NCI-H2081 treated with DMSO at 0.1 percent for 48 hours (cell line): ENCODE measurements around the gene SERTAD1.

ENCODE experiments used
- DNase-seq: peaks from one replicate; lab custom pipeline; 2025; lab: John Stamatoyannopoulos, UW

Gene SERTAD1

GRCh38 chr19:40400559-40400958 lies 25.2 kb downstream of the SERTAD1 start:
- no peak for DNase-seq

GRCh38 chr19:40398417-40399131 lies 27.2 kb downstream of the SERTAD1 start:
- no peak for DNase-seq

GRCh38 chr19:40397568-40397906 lies 28.3 kb downstream of the SERTAD1 start:
- DNase-seq: no peak

- DNase-seq: no peak
Observed at GRCh38 chr19:40396886-40397567, 28.8 kb downstream of the SERTAD1 start.

- DNase-seq: no peak
Observed at GRCh38 chr19:40395956-40396355, 29.8 kb downstream of the SERTAD1 start.

- DNase-seq: no peak
Observed at GRCh38 chr19:40394816-40395210, 31.0 kb downstream of the SERTAD1 start.

GRCh38 chr19:40393894-40394815 lies 31.6 kb downstream of the SERTAD1 start:
- DNase-seq: no peak

- DNase-seq: no peak
Observed at GRCh38 chr19:40392894-40393517, 32.8 kb downstream of the SERTAD1 start.

GRCh38 chr19:40392123-40392522 lies 33.7 kb downstream of the SERTAD1 start:
- DNase-seq: no peak

- DNase-seq: no peak
Observed at GRCh38 chr19:40390084-40390742, 35.6 kb downstream of the SERTAD1 start, which contains the start of gene HIPK4. Gene HIPK4 (minus strand): TSS chr19:40390181. CDS start chr19:40389902, 279 bp downstream.

- no peak for DNase-seq
Observed at GRCh38 chr19:40389404-40390083, 36.2 kb downstream of the SERTAD1 start.

GRCh38 chr19:40388481-40388880 lies 37.3 kb downstream of the SERTAD1 start:
- DNase-seq: no peak

GRCh38 chr19:40387155-40387554 lies 38.6 kb downstream of the SERTAD1 start:
- DNase-seq: no peak

- DNase-seq: no peak
Observed at GRCh38 chr19:40383668-40384248, 42.0 kb downstream of the SERTAD1 start.

- no peak for DNase-seq
Observed at GRCh38 chr19:40381321-40381720, 44.5 kb downstream of the SERTAD1 start.

GRCh38 chr19:40380199-40381037 lies 45.4 kb downstream of the SERTAD1 start:
- no peak for DNase-seq

- DNase-seq: no peak
Observed at GRCh38 chr19:40379446-40380198, 46.2 kb downstream of the SERTAD1 start.

GRCh38 chr19:40378509-40378908 lies 47.3 kb downstream of the SERTAD1 start:
- DNase-seq: no peak

- no peak for DNase-seq
Observed at GRCh38 chr19:40377876-40378385, 47.9 kb downstream of the SERTAD1 start.
